HFFc6 (cell line): Measurements from ENCODE around the gene GMEB2. TPM values are rescaled to one million over a fixed set of nuclear protein-coding genes. Genes with fewer than 3 reads are reported as not detected.

Experiments used
- DNase-seq: peaks from one replicate; pipeline ENCODE4 v3.0.0-alpha.2; 2018
- H3K27ac Mint-ChIP-seq: 2 replicates; pipeline ENCODE4 v1.8.0; 2020; ENCODE audit warnings: mild to moderate bottlenecking, mixed read lengths
- H3K27me3 Mint-ChIP-seq: 2 replicates; pipeline ENCODE4 v1.8.0; 2021; ENCODE audit warnings: mild to moderate bottlenecking, moderate library complexity, mixed read lengths; ENCODE audit not compliant: insufficient read depth
- H3K36me3 Mint-ChIP-seq: 2 replicates; pipeline ENCODE4 v1.8.0; 2021; ENCODE audit warnings: low read depth, mixed read lengths
- H3K4me1 Mint-ChIP-seq: 2 replicates; pipeline ENCODE4 v1.8.0; 2020; ENCODE audit warnings: low read depth, mixed read lengths
- H3K4me3 Mint-ChIP-seq: 2 replicates; pipeline ENCODE4 v1.8.0; 2020; ENCODE audit warnings: mild to moderate bottlenecking, moderate library complexity, mixed read lengths
- H3K9me3 Mint-ChIP-seq: 2 replicates; pipeline ENCODE4 v1.8.0; 2020; ENCODE audit warnings: mild to moderate bottlenecking, mixed read lengths
- total RNA-seq, 6 experiments: library from RNA; stranded (reverse); fragmentation: NEBNext Ultra II Directional; extraction: Animal tissue kit (Norgen Biotek cat#: 25700); gene quantifications; 2 replicates in 1 of 6; 3 replicates in 5 of 6; pipeline ENCODE4 v1.2.3, GENCODE V29; 2021
- TF ChIP-seq, protein P1 (sequence below): fragments of 200-600 bp; sonication (generic); IDR thresholded peaks from 2 replicates; pipeline ENCODE4 v1.5.0; 2021; ENCODE audit warnings: antibody characterized with exemption, mild to moderate bottlenecking

Gene GMEB2
- total RNA-seq, 6 experiments from 2014 or later = 10.9 to 12.4 (median 12.0) TPM

DNA sequence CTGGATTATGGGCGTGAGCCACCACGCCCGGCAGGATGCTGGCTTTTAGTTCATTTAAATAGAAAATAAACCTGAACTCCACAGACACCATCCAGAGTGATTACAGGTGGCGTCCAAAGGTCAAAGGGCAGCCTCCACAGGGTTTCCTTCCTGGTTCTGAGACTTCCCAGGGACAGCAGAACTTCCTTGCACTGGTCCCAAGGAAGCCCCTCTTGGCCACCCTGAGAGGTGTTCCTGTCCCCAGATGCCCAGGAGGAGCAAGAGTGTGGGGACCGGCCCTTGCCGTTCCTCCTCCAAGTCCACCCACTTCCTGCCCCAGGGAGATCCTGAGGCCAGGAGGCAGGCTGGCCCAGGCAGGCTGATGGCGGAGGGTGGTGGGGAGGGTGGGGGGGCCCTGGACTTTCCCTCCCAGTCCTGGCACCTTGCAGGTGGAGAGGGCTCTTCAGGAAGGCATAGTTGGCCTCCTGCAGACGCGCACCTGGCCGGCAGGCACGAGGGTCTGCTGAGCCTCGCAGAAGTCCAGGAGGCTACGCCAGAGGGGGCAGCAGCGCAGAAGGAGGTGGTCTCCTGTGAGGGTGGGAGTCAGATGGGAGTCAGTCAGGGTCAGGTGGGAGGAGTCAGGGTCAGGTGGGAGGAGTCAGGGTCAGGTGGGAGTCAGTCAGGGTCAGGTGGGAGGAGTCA lies 68.0 kb downstream of the GMEB2 start:
- Mint-ChIP-seq H3K36me3 (peaks cover 4% of the 10 kb centered on the region; the same call in 1 of the 2 replicates), H3K27ac (no peak overlapping the region), H3K4me3 (no peak overlapping the region), H3K27me3 (no peaks in the 10 kb centered on the region), H3K9me3 (no peaks in the 10 kb centered on the region; the same call in 1 of the 2 replicates), H3K4me1 (no peaks in the 10 kb centered on the region)
- no peak for DNase-seq
- TF ChIP-seq, protein P1, sequence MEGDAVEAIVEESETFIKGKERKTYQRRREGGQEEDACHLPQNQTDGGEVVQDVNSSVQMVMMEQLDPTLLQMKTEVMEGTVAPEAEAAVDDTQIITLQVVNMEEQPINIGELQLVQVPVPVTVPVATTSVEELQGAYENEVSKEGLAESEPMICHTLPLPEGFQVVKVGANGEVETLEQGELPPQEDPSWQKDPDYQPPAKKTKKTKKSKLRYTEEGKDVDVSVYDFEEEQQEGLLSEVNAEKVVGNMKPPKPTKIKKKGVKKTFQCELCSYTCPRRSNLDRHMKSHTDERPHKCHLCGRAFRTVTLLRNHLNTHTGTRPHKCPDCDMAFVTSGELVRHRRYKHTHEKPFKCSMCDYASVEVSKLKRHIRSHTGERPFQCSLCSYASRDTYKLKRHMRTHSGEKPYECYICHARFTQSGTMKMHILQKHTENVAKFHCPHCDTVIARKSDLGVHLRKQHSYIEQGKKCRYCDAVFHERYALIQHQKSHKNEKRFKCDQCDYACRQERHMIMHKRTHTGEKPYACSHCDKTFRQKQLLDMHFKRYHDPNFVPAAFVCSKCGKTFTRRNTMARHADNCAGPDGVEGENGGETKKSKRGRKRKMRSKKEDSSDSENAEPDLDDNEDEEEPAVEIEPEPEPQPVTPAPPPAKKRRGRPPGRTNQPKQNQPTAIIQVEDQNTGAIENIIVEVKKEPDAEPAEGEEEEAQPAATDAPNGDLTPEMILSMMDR = no peak

DNA sequence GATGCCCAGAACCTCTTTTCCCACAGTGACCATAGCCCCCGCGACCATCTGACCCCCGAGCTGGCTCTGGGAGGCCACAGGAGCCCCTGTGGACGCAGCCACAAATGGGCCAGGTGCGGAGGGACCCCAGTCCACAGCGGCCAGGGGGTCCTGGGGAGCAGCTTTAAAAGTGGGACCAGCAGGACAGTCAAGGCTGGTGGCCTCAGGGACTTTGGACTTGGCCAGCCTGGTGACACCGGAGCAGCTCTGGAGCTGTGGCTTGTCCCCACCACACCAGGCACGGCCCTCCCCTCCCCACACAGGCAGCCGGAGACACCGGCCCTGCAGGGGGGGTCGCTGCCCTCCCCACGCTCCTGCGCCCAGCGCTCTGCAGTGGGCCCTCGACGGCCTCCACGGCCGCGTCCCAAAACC lies 69.4 kb downstream of the GMEB2 start:
- TF ChIP-seq, protein P1 = no peak
- DNase-seq = no peak
- Mint-ChIP-seq H3K9me3 (no peaks in the 10 kb centered on the region; the same call in 1 of the 2 replicates), H3K4me1 (no peaks in the 10 kb centered on the region), H3K36me3 (peaks cover 4% of the 10 kb centered on the region; the same call in 1 of the 2 replicates), H3K27ac (no peak overlapping the region), H3K27me3 (no peaks in the 10 kb centered on the region), H3K4me3 (no peak overlapping the region)

- Mint-ChIP-seq H3K27ac (no peak overlapping the region), H3K27me3 (no peaks in the 10 kb centered on the region), H3K4me1 (no peaks in the 10 kb centered on the region), H3K9me3 (no peaks in the 10 kb centered on the region; the same call in 1 of the 2 replicates), H3K36me3 (peaks cover 4% of the 10 kb centered on the region; the same call in 1 of the 2 replicates), H3K4me3 (no peak overlapping the region)
- TF ChIP-seq, protein P1 = no peak
- no peak for DNase-seq
Measured at GRCh38 chr20:63556873-63557478, 69.9 kb downstream of the GMEB2 start.

- Mint-ChIP-seq H3K27ac (no peak overlapping the region), H3K4me3 (no peak overlapping the region), H3K9me3 (no peaks in the 10 kb centered on the region; the same call in 1 of the 2 replicates), H3K4me1 (no peaks in the 10 kb centered on the region), H3K36me3 (peaks cover 4% of the 10 kb centered on the region; the same call in 1 of the 2 replicates), H3K27me3 (peaks cover 3% of the 10 kb centered on the region)
- TF ChIP-seq, protein P1 = no peak
- DNase-seq = no peak
Measured at GRCh38 chr20:63555661-63556381, 71.1 kb downstream of the GMEB2 start.

DNA sequence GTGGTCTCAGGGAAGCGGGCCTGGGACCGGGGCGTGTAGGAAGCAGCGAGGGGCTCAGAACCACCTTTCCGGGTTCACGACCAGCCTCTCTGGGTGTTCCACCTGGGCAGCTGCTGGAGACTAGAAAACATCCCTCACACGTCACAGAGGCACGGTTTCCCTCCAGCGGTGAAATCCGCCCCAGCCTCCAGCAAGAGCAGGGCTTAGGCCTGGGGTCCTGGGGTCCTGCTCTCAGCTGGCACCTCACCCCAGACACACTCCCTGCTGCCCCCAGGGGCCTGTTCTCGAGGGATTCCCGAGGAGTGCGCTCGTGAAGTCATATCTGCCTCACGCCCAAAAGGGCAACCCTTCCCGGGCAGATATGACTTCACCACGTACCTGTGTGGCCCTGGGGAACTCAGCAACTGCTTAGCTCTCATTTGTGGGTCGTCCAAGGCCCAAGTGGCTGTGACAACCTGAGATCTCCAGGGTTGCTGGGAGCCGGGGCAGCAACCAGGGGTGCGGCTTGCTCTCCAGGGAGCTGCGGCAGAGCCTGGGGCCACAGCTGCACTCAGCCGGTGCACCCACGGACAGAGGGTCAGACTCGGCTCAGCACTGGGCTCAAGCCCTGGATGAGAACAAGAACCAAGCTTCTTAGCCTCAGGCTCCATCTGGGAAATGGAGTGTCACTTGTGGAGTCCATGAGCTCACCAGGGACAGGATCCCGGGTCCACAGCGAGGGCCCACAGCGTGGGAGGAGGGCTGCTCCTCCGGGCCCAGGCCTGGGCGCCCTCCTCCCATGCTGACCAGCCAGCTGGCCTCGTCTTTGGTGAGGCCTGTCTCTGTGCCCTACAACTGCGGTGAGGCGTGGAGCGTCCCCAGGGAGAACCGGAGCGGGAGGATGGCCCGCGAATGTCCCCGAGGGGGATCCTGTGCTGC lies 72.3 kb downstream of the GMEB2 start:
- no peak overlapping the region for H3K27ac Mint-ChIP-seq
- DNase-seq = no peak
- no peaks in the 10 kb centered on the region for H3K9me3 Mint-ChIP-seq
- peaks cover 4% of the 10 kb centered on the region for H3K27me3 Mint-ChIP-seq
- no peaks in the 10 kb centered on the region for H3K4me1 Mint-ChIP-seq
- TF ChIP-seq, protein P1 = no peak
- no peak overlapping the region for H3K4me3 Mint-ChIP-seq
- H3K36me3 Mint-ChIP-seq = no peaks in the 10 kb centered on the region
